Retina (tissue), 1 donor: ENCODE results near the gene ZNF346.
A peak's percentile ranks its signal among the peaks of the same experiment; 100 is the strongest.
"Not testable (repeated sequence)": the region's sequence is repeated elsewhere in the genome, so short reads cannot be mapped to it uniquely, and the experiment has no call there.

Source experiments
- DNase-seq: peaks from one replicate; pipeline ENCODE4 v3.0.0-alpha.2; 2016

Gene ZNF346

GRCh38 chr5:177015156-177015555, 7.3 kb upstream of the ZNF346 start:
- no peak for DNase-seq

DNA sequence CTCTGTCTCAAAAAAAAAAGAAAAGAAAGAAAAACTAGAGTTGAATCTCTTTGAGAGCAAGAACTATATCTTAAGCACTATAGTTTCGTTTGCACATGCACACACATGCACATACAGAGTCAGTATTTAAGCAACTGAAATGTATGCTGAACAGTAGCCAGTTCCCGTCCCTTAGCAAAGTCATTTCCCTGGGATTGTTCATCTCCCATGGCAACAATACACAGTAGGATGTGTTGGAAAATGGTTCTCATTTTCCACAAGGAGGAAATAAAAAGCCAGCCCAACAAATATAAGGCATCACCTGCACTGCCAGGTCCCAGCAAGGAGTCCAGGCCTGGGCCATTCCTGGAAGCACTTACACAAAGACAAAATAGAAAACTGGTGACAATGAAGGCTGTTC, 4.2 kb upstream of the ZNF346 start:
- no peak for DNase-seq

DNA sequence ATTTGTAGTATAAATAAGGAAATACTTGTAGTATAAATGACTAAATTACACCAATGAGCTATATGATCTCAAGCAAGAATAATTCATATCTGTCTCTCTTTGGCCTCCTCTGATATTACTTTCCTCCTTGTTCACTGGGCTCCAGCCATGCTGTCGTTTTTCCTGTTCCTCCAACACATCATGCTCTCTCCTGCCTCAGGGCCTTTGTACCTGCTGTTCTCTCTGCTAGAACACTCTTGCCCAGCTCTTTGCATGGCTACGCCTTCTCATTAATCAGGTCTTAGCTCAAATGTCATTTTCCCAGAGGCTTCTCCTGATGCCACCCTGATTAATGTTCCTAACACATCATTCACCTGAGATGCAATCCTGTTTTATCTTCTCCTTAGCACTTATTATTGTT, 2.5 kb upstream of the ZNF346 start:
- DNase-seq, result no peak

DNA sequence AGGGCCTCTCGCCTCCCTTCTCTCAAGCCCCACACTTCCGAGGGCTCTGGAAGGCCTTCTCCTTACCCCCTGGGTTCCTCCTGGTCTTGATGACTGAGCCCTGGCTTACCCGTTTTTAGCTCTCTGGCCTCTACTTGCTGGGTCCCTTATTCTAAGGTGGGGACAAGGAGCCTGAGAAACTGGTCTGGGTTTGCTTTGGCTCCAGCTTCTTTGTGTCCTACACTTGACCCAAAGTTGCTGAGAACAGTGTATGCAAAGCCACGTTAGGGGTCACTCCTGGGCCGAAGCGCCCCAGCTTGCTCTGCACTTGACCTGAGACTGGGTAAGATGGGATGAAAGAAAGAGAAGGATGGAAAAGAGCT, 788 bp downstream of the ZNF346 start:
- no peak for DNase-seq

DNA sequence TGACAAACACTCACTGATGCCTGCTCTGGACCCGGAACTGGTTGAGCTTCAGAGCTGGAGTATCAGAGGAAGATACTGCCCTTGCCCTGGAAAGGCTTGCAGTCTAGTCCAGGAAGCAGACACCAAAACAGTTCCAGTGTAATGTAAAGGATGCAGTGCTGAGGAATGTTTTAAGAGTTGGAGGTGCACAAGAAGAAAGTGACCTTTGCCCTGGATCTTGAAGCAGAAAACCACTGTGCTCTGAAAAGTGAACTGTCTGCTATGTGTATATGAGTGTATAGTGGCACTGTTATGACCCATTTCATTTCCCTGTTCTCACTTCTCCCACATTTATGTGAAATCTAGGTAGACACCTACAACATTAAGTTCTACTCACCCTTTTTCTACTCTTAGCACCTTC, 2.1 kb downstream of the ZNF346 start:
- no peak for DNase-seq

GRCh38 chr5:177025101-177025601, 2.7 kb downstream of the ZNF346 start:
- DNase-seq, result no peak

DNA sequence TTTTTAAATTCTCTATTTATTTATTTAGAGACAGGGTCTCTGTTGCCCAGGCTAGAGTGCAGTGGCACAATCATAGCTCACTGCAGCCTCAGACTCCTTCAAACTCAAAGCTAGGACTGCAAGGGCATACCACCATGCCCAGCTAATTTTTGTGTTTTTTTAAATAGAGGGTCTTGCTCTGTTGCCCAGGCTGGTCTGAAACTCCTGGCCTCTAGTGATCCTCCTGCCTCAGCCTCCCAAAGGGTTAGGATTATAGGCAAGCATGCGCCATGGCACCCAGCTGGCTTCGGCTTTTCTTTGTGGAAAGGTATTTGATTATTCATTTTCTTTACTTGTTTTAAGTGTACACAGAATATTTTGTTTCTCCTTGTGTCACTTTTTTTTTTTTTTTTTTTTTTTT, 5.2 kb downstream of the ZNF346 start:
- no peak for DNase-seq

DNA sequence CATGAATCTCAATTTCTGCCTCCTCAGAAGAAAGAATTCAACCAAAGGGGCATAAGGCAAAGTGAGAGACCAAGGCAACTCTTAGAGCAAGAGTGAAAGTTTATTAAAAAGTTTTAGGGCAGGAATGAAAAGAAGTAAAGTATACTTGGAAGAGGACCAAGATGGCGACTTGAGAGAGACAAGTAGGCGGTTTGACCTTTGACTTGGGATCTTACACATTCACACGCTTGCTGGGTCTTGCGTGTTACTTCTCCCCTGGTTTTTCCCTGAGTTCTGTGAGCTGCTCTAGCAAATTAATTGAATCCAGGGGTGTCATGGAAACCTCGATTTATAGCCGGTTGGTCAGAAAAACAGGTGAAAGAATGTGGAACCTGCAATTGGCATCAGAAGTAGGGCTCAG, 7.0 kb downstream of the ZNF346 start:
- DNase-seq, result no peak

GRCh38 chr5:177035976-177036375, 13.5 kb downstream of the ZNF346 start:
- peak; percentile 30 for DNase-seq

DNA sequence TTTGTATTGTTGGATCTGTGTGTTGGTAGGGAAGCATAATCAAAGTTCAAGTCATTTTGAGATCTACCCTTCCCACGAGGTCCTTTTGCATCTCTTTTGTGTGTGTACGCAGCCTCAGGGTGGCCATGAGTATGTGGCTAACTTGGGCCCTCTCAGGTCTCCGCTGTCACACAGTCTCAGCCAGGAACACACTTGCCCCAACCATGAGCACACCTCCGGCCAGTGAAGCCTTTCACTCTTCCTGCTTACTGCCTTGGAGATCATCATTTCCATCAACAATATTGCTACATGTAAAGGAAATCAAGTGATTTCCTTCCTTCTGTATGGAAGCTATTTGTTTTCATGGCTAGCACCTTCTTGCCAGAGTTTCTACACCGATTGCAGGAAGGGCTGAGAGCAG, 13.9 kb downstream of the ZNF346 start:
- no peak for DNase-seq

- no peak for DNase-seq
Observed at GRCh38 chr5:177036921-177037320, 14.4 kb downstream of the ZNF346 start.

- DNase-seq, result no peak
Observed at GRCh38 chr5:177040814-177041420, 18.4 kb downstream of the ZNF346 start.

GRCh38 chr5:177041936-177042335, 19.4 kb downstream of the ZNF346 start:
- no peak for DNase-seq

DNA sequence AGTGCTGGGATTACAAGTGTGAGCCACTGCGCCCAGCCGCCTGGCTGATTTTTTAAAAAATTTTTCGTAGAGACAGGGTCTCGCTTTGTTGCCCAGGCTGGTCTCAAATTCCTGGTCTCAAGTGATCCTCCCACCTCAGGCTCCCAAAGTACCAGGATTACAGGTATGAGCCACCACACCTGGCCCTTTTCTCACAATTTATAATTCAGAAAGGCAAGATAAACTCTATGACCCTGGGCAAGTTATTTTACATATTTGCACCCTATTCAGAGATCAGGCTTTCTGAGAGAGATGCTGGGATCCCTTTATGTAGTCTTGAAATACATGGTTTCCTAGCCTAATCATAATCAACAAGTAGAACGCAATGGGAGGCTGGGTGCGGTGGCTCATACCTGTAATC, 20.6 kb downstream of the ZNF346 start:
- DNase-seq, result no peak

- DNase-seq, result no peak
Observed at GRCh38 chr5:177043958-177044357, 21.5 kb downstream of the ZNF346 start.

GRCh38 chr5:177044641-177045040, 22.1 kb downstream of the ZNF346 start:
- DNase-seq, result no peak

GRCh38 chr5:177045631-177046030, 23.1 kb downstream of the ZNF346 start:
- no peak for DNase-seq

- not testable (repeated sequence) for DNase-seq
Observed at GRCh38 chr5:177048531-177048930, 26.0 kb downstream of the ZNF346 start.

- DNase-seq, result no peak
Observed at GRCh38 chr5:177049285-177049684, 26.8 kb downstream of the ZNF346 start.

DNA sequence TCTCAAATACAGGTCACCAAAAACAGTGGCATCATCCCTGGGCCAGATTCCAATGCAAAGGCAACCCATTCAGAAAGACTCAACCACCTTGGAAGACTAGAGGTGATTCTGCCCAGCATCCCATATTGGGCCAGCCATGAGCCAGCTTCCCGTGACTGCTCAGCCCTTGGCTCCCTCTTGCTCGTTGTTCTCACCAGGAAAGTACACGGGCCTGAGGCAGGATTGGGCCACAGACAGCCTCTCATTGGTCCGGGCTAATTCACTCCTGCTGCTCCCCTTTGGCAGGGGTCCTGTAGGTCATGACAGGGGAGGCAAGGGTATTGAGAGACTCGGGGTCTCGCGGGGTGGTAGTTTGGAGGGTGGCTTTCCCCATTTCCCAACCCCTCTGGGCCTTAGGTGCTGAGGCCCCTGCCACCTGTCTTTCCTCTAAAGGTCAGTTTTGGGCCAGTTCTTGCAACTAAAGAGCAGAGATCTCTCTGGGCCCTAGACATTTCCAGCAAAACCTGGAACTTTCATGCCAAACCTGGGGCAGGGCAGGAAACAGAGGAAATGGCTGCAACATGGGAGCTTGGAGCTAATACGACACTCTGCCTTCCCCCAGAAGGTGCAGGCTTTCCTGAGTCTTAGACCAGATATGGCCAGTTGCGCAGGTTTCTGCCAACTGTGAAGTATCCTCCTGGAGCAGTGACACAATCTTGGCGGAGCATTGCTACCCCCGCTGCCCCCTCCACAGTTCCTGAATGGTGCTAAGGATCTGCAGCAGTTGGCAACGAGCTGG, 42.2 kb downstream of the ZNF346 start:
- DNase-seq, result no peak

GRCh38 chr5:177065491-177065890, 43.0 kb downstream of the ZNF346 start:
- DNase-seq, result no peak

- no peak for DNase-seq
Observed at GRCh38 chr5:177066224-177066623, 43.7 kb downstream of the ZNF346 start.

DNA sequence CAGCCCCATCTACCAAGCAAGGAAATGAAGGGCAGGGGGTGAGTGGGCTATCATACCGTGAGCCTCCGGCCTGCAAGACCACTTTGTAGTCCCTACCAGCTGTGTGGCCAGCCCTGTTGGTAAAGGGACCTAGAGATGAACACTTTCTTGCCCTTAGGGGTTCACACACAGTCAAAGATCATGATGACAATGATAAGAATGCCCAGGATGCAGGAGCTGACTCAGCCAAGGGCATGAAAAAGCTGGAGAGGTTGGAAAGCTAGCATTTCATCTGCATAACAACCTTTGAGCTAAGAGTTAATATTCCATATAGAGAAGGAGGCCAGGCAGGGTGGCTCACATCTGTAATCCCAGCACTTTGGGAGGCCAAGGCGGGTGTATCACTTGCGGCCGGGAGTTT, 45.0 kb downstream of the ZNF346 start:
- DNase-seq, result no peak

DNA sequence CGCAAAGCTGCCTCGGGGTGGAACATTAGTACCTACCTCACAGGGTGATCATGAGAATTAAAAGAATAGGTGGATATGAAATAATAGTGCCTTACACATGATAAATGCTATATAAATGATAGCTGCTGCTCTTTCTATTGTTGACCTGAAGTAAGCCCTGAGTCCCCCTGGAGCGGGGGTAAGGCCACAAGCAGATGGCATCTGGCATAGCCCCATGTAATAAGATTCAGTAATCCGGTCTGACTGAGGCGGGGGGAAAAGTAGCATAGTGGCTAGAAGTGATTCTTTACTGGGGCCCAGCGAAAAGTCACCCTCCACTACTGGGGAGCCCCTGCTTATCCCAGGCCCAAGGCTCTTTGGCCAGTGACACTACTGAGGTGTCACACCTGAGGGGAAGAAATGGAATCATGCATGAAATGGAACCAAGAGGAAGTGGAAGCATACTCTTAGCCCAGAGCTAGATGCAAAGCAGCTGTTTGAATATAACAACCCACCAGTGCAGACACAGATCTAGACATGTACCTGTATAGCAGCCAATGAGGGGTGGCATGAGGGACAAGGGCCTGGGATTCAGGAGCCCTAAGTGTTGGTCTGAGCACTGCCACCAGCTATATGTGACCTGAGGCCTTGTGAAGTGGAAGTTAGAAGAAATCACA, 48.2 kb downstream of the ZNF346 start:
- DNase-seq, result no peak
